AG08396 (cell line): ENCODE results near the gene KLF16.

Source experiments
- DNase-seq: peaks from one replicate; pipeline ENCODE4 v3.0.0; 2012; ENCODE audit warnings: low spot score, mixed read lengths

The KLF16 gene

GRCh38 chr19:1867349-1867724, 4.0 kb upstream of the KLF16 start:
- DNase-seq: no peak

- DNase-seq: no peak
These were observed 3.4 kb upstream of the KLF16 start for GRCh38 chr19:1866693-1867348.

- DNase-seq: no peak
These were observed 2.0 kb upstream of the KLF16 start for GRCh38 chr19:1865172-1866010.

- DNase-seq: peak; percentile 85
These were observed 1.2 kb upstream of the KLF16 start for GRCh38 chr19:1864480-1865171.

GRCh38 chr19:1863638-1864479, 480 bp upstream of the KLF16 start:
- peak; percentile 98 for DNase-seq

- DNase-seq: peak; percentile 81
These were observed 703 bp downstream of the KLF16 start for GRCh38 chr19:1862424-1863327.

- DNase-seq: no peak
These were observed 1.3 kb downstream of the KLF16 start for GRCh38 chr19:1862068-1862423.

GRCh38 chr19:1861599-1862031, 1.8 kb downstream of the KLF16 start:
- DNase-seq: no peak

GRCh38 chr19:1860821-1861598, 2.4 kb downstream of the KLF16 start:
- no peak for DNase-seq

- peak; percentile 90 for DNase-seq
These were observed 3.2 kb downstream of the KLF16 start for GRCh38 chr19:1860042-1860775.

GRCh38 chr19:1859331-1859781, 4.0 kb downstream of the KLF16 start:
- no peak for DNase-seq

GRCh38 chr19:1858412-1859081, 4.8 kb downstream of the KLF16 start:
- no peak for DNase-seq

GRCh38 chr19:1857648-1858326, 5.6 kb downstream of the KLF16 start:
- DNase-seq: no peak

GRCh38 chr19:1856698-1857603, 6.4 kb downstream of the KLF16 start:
- peak; percentile 91 for DNase-seq

- DNase-seq: no peak
These were observed 7.1 kb downstream of the KLF16 start for GRCh38 chr19:1856345-1856697.

GRCh38 chr19:1855828-1856255, 7.5 kb downstream of the KLF16 start:
- no peak for DNase-seq
